Colonic mucosa (tissue), 4 donors: Measurements from ENCODE around the gene GAPDHS. TPM values are rescaled to one million over a fixed set of nuclear protein-coding genes. Genes with fewer than 3 reads are reported as not detected.

Experiments used
- DNase-seq: peaks from one replicate; pipeline ENCODE4 v3.0.0-alpha.2; 2020
- H3K27ac ChIP-seq: fragments of 200-600 bp; one replicate; pipeline ENCODE4 v1.8.0; 2021
- H3K27me3 ChIP-seq: fragments of 200-600 bp; one replicate; pipeline ENCODE4 v1.8.0; 2021
- H3K36me3 ChIP-seq: fragments of 200-600 bp; one replicate; pipeline ENCODE4 v1.8.0; 2021
- H3K4me1 ChIP-seq: fragments of 200-600 bp; one replicate; pipeline ENCODE4 v1.8.0; 2021; ENCODE audit warnings: mild to moderate bottlenecking
- H3K4me3 ChIP-seq: fragments of 200-600 bp; one replicate; pipeline ENCODE4 v1.8.0; 2021
- H3K9ac ChIP-seq, 2 donors: one replicate each; pipeline ENCODE4 v1.7.0; 2013; ENCODE audit warnings: control low read depth in 2 of 2, low read depth in 2 of 2, low read length in 2 of 2
- H3K9me3 ChIP-seq: fragments of 200-600 bp; one replicate; pipeline ENCODE4 v1.8.0; 2021
- CTCF ChIP-seq: fragments of 200-600 bp; IDR thresholded peaks from one replicate; pipeline ENCODE4 v1.8.0; 2022; ENCODE audit warnings: antibody characterized with exemption, mild to moderate bottlenecking
- intact Hi-C: fragments of 100-400 bp; cut with DNase I; formaldehyde crosslinking; loops from one replicate; pipeline ENCODE4 v1.14.1; 2022
- total RNA-seq, 2 donors: library from RNA; stranded (reverse); fragmentation: NEBNext Ultra II Directional in 1 of 2; extraction: Animal tissue kit (Norgen Biotek cat#: 25700) in 1 of 2; gene quantifications; one replicate each; pipeline ENCODE4 v1.2.1, GENCODE V29; 2021
- donor health status: healthy.
- donor health status: DM: no; HTN: no; CAD: no.
- donor health status: DM: no; HTN: no; CAD: no.

GAPDHS gene
- total RNA-seq, 2 donors from 2014 or later: not detected

GRCh38 chr19:35559781-35560180 lies 26.5 kb downstream of the GAPDHS start:
- H3K9ac ChIP-seq: no peak overlapping the region
- H3K9me3 ChIP-seq: no peaks in the 10 kb centered on the region
- no peaks in the 10 kb centered on the region for H3K36me3 ChIP-seq
- no peak for DNase-seq
- H3K4me1 ChIP-seq: peaks cover 3% of the 10 kb centered on the region
- no peak overlapping the region for H3K4me3 ChIP-seq
- intact Hi-C loops: no loop called here
- no peak overlapping the region for H3K27ac ChIP-seq
- H3K27me3 ChIP-seq: peaks cover 13% of the 10 kb centered on the region
- TF ChIP-seq CTCF: no peak

GRCh38 chr19:35560271-35560670 lies 27.0 kb downstream of the GAPDHS start:
- H3K36me3 ChIP-seq: no peaks in the 10 kb centered on the region
- H3K9ac ChIP-seq: no peak overlapping the region
- no peak for DNase-seq
- peaks cover 3% of the 10 kb centered on the region for H3K4me1 ChIP-seq
- no peak for TF ChIP-seq CTCF
- H3K27ac ChIP-seq: no peak overlapping the region
- intact Hi-C loops: no loop called here
- H3K9me3 ChIP-seq: no peaks in the 10 kb centered on the region
- H3K27me3 ChIP-seq: peaks cover 13% of the 10 kb centered on the region
- no peak overlapping the region for H3K4me3 ChIP-seq

GRCh38 chr19:35560677-35561076 lies 27.4 kb downstream of the GAPDHS start:
- Histone ChIP-seq H3K9me3 (no peaks in the 10 kb centered on the region), H3K27me3 (peaks cover 13% of the 10 kb centered on the region), H3K9ac (no peak overlapping the region), H3K4me3 (no peak overlapping the region), H3K36me3 (no peaks in the 10 kb centered on the region), H3K27ac (no peak overlapping the region), H3K4me1 (peaks cover 3% of the 10 kb centered on the region)
- intact Hi-C loops: no loop called here
- no peak for DNase-seq
- TF ChIP-seq CTCF: no peak

GRCh38 chr19:35561436-35561835 lies 28.2 kb downstream of the GAPDHS start:
- TF ChIP-seq CTCF: no peak
- DNase-seq: no peak
- intact Hi-C loops: no loop called here

GRCh38 chr19:35562336-35562735 lies 29.1 kb downstream of the GAPDHS start:
- TF ChIP-seq CTCF: no peak
- H3K4me3 ChIP-seq: no peak overlapping the region
- peaks cover 13% of the 10 kb centered on the region for H3K27me3 ChIP-seq
- no peak overlapping the region for H3K9ac ChIP-seq
- H3K27ac ChIP-seq: no peak overlapping the region
- peaks cover 3% of the 10 kb centered on the region for H3K4me1 ChIP-seq
- H3K36me3 ChIP-seq: no peaks in the 10 kb centered on the region
- intact Hi-C loops: no loop called here
- DNase-seq: no peak
- H3K9me3 ChIP-seq: no peaks in the 10 kb centered on the region

More at GRCh38 chr19:35561436-35561835, 28.2 kb downstream of the GAPDHS start:
- Histone ChIP-seq H3K4me1 (peaks cover 3% of the 10 kb centered on the region), H3K4me3 (no peak overlapping the region), H3K36me3 (no peaks in the 10 kb centered on the region), H3K27me3 (peaks cover 13% of the 10 kb centered on the region), H3K9ac (no peak overlapping the region), H3K9me3 (no peaks in the 10 kb centered on the region), H3K27ac (no peak overlapping the region)

GRCh38 chr19:35562776-35563175 lies 29.5 kb downstream of the GAPDHS start:
- no peak overlapping the region for H3K4me3 ChIP-seq
- DNase-seq: no peak
- peaks cover 3% of the 10 kb centered on the region for H3K4me1 ChIP-seq
- intact Hi-C loops: no loop called here
- TF ChIP-seq CTCF: no peak
- peaks cover 13% of the 10 kb centered on the region for H3K27me3 ChIP-seq
- H3K27ac ChIP-seq: no peak overlapping the region
- no peaks in the 10 kb centered on the region for H3K9me3 ChIP-seq
- H3K9ac ChIP-seq: no peak overlapping the region
- no peaks in the 10 kb centered on the region for H3K36me3 ChIP-seq
